Calu3 (cell line): ENCODE results near the gene MUC22. TPM values are rescaled to one million over a fixed set of nuclear protein-coding genes. Genes with fewer than 3 reads are reported as not detected.
A peak's percentile ranks its signal among the peaks of the same experiment; 100 is the strongest.

Experiments used
- Bru-seq: library from RNA; stranded (reverse); fragments of 400-500 nt; gene quantifications from one replicate; lab custom pipeline; 2021; lab: Mats Ljungman, UMichigan
- BruChase-seq, 2 experiments: library from RNA; stranded (reverse); fragments of 400-500 nt; gene quantifications; one replicate each; lab custom pipeline; 2021; lab: Mats Ljungman, UMichigan
- BruUV-seq: library from RNA; stranded (reverse); fragments of 400-500 nt; replicated peaks from 2 replicates; lab custom pipeline; 2021; lab: Mats Ljungman, UMichigan
- CTCF ChIA-PET: fragments of 300-600 bp; sonication (Branson Sonifier 250); formaldehyde crosslinking; loops from one replicate; lab custom pipeline; 2022; ENCODE audit warnings: antibody characterized with exemption; lab: Charles Lee
- DNase-seq: peaks from one replicate; pipeline ENCODE4 v3.0.0; 2022
- H3K27ac Mint-ChIP-seq: one replicate; pipeline ENCODE4 v1.8.0; 2022; ENCODE audit warnings: mixed read lengths; ENCODE audit not compliant: unreplicated experiment
- H3K27me3 Mint-ChIP-seq: one replicate; pipeline ENCODE4 v1.8.0; 2022; ENCODE audit warnings: mixed read lengths; ENCODE audit not compliant: unreplicated experiment
- H3K36me3 Mint-ChIP-seq: one replicate; pipeline ENCODE4 v1.8.0; 2022; ENCODE audit warnings: mild to moderate bottlenecking, moderate library complexity, mixed read lengths; ENCODE audit not compliant: insufficient read depth, unreplicated experiment
- H3K4me1 Mint-ChIP-seq: one replicate; pipeline ENCODE4 v1.8.0; 2022; ENCODE audit warnings: mild to moderate bottlenecking, low read depth, mixed read lengths; ENCODE audit not compliant: unreplicated experiment
- H3K4me3 Mint-ChIP-seq: one replicate; pipeline ENCODE4 v1.8.0; 2022; ENCODE audit warnings: mild to moderate bottlenecking, low read depth, moderate library complexity, mixed read lengths; ENCODE audit not compliant: unreplicated experiment
- H3K9me3 Mint-ChIP-seq: one replicate; pipeline ENCODE4 v1.8.0; 2022; ENCODE audit warnings: low read depth, mixed read lengths; ENCODE audit not compliant: unreplicated experiment
- CTCF ChIP-seq: fragments of 200-600 bp; IDR thresholded peaks from one replicate; pipeline ENCODE4 v1.8.0; 2022; ENCODE audit warnings: antibody characterized with exemption; ENCODE audit not compliant: unreplicated experiment
- intact Hi-C: fragments of 100-400 bp; cut with micrococcal nuclease; formaldehyde crosslinking; loops from one replicate; pipeline ENCODE4 v1.10.0; 2022; ENCODE audit not compliant: unreplicated experiment
- long read RNA-seq: library from polyadenylated mRNA; stranded (forward); transcript quantifications from one replicate; pipeline ENCODE4 v2.0.0, GENCODE V29; 2022
- total RNA-seq: library from RNA; stranded (reverse); gene quantifications from 2 replicates; pipeline ENCODE4 v1.2.3, GENCODE V29; 2022

MUC22 gene
- total RNA-seq (not detected in 2 replicates), Bru-seq, nascent RNA (not detected), BruChase-seq, experiment 1, labeled RNA remaining after a 6-hour chase (percentile 4 among the genes with signal in this experiment), BruChase-seq, experiment 2, labeled RNA remaining after a 2-hour chase (not detected)
- long read RNA-seq = 0 reads

- H3K4me3 Mint-ChIP-seq = no peak within 1 kb of the TSS
- intact Hi-C loops = no loop called here
- H3K9me3 Mint-ChIP-seq = peaks cover 6% of the 10 kb centered on the region
- no peaks in the 10 kb centered on the region for H3K27me3 Mint-ChIP-seq
- TF ChIP-seq CTCF = no peak
- no peak within 1 kb of the TSS for H3K27ac Mint-ChIP-seq
- no peak for DNase-seq
- peaks cover 9% of the 10 kb centered on the region for H3K36me3 Mint-ChIP-seq
- peaks cover 48% of the 10 kb centered on the region for H3K4me1 Mint-ChIP-seq
- no TSS peak for BruUV-seq
- CTCF ChIA-PET = interaction anchor here (0.6 kb wide), 1 partner anchor 1284 kb away, joined by 3 read pairs; no protein-coding TSS in a partner anchor
These were observed at the start of gene MUC22 for GRCh38 chr6:31010393-31011060. MUC22 (plus strand) TSS chr6:31010474; CDS start chr6:31010707, 233 bp downstream.

GRCh38 chr6:30960907-30961673 is 49.2 kb upstream of the MUC22 start:
- H3K4me1 Mint-ChIP-seq = peaks cover 28% of the 10 kb centered on the region
- CTCF ChIA-PET = interaction anchor here (0.7 to 1.5 kb wide), 5 partner anchors 13 to 110 kb away, joined by 3 to 6 read pairs (median 4); no protein-coding TSS in a partner anchor
- peaks cover 46% of the 10 kb centered on the region for H3K27me3 Mint-ChIP-seq
- H3K4me3 Mint-ChIP-seq = no peak overlapping the region
- no TSS peak for BruUV-seq
- intact Hi-C loops = loop anchor here (5.0 kb wide), 1 partner anchor 44 kb away; no protein-coding TSS in a partner anchor
- TF ChIP-seq CTCF = no peak
- H3K36me3 Mint-ChIP-seq = no peaks in the 10 kb centered on the region
- peaks cover 2% of the 10 kb centered on the region for H3K9me3 Mint-ChIP-seq
- H3K27ac Mint-ChIP-seq = no peak overlapping the region
- no peak for DNase-seq

- Mint-ChIP-seq H3K9me3 (peaks cover 2% of the 10 kb centered on the region), H3K36me3 (no peaks in the 10 kb centered on the region), H3K4me1 (peaks cover 28% of the 10 kb centered on the region), H3K27ac (no peak overlapping the region), H3K4me3 (no peak overlapping the region), H3K27me3 (peaks cover 31% of the 10 kb centered on the region)
- BruUV-seq = no TSS peak
- CTCF ChIA-PET = interaction anchor here (1.1 to 1.4 kb wide), 2 partner anchors 14 to 19 kb away, joined by 3 to 5 read pairs; no protein-coding TSS in a partner anchor
- DNase-seq = no peak
- TF ChIP-seq CTCF = no peak
- intact Hi-C loops = loop anchor here (5.0 kb wide), 1 partner anchor 45 kb away; no protein-coding TSS in a partner anchor
These were observed 47.6 kb upstream of the MUC22 start for GRCh38 chr6:30962716-30963115.

- H3K9me3 Mint-ChIP-seq = peaks cover 2% of the 10 kb centered on the region
- peak; percentile 71 for DNase-seq
- no peaks in the 10 kb centered on the region for H3K36me3 Mint-ChIP-seq
- no peak overlapping the region for H3K4me3 Mint-ChIP-seq
- no peak overlapping the region for H3K27ac Mint-ChIP-seq
- intact Hi-C loops = loop anchor here (5.0 kb wide), 1 partner anchor 46 kb away; no protein-coding TSS in a partner anchor
- peaks cover 28% of the 10 kb centered on the region for H3K4me1 Mint-ChIP-seq
- H3K27me3 Mint-ChIP-seq = peaks cover 22% of the 10 kb centered on the region
- CTCF ChIA-PET = interaction anchor here (0.5 to 1.5 kb wide), 8 partner anchors 11 to 702 kb away, joined by 3 to 5 read pairs (median 3); partner anchors contain the start of genes CCHCR1 and TCF19
- no TSS peak for BruUV-seq
- no peak for TF ChIP-seq CTCF
These were observed 46.6 kb upstream of the MUC22 start for GRCh38 chr6:30963641-30964040.
